Measurements from ENCODE around the gene NIPAL1.

DNA sequence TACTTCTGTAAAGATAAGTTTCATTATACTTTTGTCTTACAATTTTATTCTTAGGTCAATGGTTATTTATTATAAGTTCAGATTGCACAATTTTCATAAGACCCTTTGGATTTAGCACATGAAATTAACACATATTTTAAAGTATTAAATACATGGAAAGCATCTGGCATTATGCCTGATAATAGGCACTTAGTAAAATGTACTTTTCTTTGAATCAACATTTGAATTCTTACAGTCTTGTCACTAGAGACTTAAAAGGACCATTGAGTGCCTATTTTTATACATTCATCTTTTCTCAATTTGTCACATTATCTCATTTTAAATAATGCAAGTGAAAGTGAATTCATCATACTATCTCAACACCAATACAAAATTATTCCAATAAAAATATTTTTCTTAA lies 23.0 kb downstream of the NIPAL1 start:
- TF ChIP-seq POLR2A (IDR thresholded peaks at IDR 0.05; ENCODE audit: low read depth, low read length) (no peak), MYC (IDR thresholded peaks at IDR 0.05; ENCODE audit: low read depth, low read length) (no peak), JUN (IDR thresholded peaks at IDR 0.05; ENCODE audit: borderline replicate concordance, insufficient read depth, insufficient read length, low read depth) (no peak), EZH2 (IDR thresholded peaks at IDR 0.05; ENCODE audit: borderline replicate concordance, low read depth, low read length, severe bottlenecking) (no peak)
- TF ChIP-seq, protein P1, sequence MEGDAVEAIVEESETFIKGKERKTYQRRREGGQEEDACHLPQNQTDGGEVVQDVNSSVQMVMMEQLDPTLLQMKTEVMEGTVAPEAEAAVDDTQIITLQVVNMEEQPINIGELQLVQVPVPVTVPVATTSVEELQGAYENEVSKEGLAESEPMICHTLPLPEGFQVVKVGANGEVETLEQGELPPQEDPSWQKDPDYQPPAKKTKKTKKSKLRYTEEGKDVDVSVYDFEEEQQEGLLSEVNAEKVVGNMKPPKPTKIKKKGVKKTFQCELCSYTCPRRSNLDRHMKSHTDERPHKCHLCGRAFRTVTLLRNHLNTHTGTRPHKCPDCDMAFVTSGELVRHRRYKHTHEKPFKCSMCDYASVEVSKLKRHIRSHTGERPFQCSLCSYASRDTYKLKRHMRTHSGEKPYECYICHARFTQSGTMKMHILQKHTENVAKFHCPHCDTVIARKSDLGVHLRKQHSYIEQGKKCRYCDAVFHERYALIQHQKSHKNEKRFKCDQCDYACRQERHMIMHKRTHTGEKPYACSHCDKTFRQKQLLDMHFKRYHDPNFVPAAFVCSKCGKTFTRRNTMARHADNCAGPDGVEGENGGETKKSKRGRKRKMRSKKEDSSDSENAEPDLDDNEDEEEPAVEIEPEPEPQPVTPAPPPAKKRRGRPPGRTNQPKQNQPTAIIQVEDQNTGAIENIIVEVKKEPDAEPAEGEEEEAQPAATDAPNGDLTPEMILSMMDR (IDR thresholded peaks at IDR 0.05; ENCODE audit: extremely low read depth in 1 of 2, insufficient read depth in 1 of 2, low read depth in 1 of 2, low read length in 2 of 2) = no peak
- TF ChIP-seq, protein P2, sequence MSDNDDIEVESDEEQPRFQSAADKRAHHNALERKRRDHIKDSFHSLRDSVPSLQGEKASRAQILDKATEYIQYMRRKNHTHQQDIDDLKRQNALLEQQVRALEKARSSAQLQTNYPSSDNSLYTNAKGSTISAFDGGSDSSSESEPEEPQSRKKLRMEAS (IDR thresholded peaks at IDR 0.05; ENCODE audit: insufficient read depth, insufficient read length) = no peak
